Measurements from ENCODE around the gene SLC22A23.

Gene SLC22A23

DNA sequence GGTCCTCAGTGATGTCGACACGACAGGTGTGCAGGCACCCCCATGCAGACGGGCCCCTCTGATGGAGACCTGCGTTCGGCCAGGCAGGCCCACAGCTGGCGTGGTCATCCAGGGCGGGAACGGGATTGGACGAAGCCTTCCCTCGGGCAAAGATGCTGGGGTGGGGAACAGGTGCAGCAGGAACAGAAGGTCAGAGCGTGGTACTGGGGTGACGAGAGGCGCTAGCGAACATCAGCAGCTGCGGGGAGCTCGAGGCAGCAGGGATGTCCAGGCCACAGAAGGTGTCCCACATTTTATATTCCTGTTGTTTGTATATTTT, 96.2 kb downstream of the SLC22A23 start:
- H3K4me3 ChIP-seq (ENCODE audit: low read depth, low read length): no peak overlapping the region
- TF ChIP-seq, protein P1, sequence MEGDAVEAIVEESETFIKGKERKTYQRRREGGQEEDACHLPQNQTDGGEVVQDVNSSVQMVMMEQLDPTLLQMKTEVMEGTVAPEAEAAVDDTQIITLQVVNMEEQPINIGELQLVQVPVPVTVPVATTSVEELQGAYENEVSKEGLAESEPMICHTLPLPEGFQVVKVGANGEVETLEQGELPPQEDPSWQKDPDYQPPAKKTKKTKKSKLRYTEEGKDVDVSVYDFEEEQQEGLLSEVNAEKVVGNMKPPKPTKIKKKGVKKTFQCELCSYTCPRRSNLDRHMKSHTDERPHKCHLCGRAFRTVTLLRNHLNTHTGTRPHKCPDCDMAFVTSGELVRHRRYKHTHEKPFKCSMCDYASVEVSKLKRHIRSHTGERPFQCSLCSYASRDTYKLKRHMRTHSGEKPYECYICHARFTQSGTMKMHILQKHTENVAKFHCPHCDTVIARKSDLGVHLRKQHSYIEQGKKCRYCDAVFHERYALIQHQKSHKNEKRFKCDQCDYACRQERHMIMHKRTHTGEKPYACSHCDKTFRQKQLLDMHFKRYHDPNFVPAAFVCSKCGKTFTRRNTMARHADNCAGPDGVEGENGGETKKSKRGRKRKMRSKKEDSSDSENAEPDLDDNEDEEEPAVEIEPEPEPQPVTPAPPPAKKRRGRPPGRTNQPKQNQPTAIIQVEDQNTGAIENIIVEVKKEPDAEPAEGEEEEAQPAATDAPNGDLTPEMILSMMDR (IDR thresholded peaks at IDR 0.05; ENCODE audit: control insufficient read depth, extremely low read depth, insufficient read depth): no peak
- DNase-seq (ENCODE audit: low read depth): no peak

DNA sequence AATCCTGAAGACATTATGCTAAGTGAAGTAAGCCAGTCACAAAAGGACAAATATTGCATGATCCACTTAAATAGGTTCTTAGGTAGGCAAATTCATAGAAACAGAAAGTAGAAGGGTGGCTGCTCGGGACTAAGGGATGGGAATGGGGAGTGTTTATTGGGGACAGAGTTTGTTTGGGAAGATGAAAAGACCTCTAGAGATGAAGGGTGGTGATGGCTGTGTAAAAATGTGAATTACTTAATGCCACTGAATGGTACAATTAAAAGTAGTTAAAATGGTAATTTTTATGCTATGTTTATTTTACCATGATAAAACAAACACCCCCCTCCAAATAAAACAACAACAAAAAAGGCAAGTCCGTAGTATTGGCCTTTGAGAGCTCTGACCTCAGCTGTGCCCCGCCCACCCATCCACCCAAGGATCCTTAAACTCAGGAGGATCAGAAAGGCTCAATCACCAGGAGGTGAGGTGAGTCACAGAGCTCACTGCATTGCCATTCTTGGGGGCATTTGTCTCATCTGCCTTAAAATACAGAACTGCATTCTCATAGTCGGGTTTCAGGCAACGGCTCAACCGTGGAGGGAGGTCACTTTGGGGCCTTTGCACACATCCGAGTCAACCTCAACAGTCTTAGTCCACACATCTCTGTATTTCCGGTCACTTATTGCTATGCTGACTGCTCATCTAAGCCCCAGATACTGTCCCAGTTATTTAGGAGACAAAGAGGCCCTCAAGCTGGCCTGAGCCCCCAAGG, 96.7 kb downstream of the SLC22A23 start:
- TF ChIP-seq, protein P1 (IDR thresholded peaks at IDR 0.05; ENCODE audit: control insufficient read depth, extremely low read depth, insufficient read depth): no peak
- DNase-seq (ENCODE audit: low read depth): no peak
- H3K4me3 ChIP-seq (ENCODE audit: low read depth, low read length): no peak overlapping the region

DNA sequence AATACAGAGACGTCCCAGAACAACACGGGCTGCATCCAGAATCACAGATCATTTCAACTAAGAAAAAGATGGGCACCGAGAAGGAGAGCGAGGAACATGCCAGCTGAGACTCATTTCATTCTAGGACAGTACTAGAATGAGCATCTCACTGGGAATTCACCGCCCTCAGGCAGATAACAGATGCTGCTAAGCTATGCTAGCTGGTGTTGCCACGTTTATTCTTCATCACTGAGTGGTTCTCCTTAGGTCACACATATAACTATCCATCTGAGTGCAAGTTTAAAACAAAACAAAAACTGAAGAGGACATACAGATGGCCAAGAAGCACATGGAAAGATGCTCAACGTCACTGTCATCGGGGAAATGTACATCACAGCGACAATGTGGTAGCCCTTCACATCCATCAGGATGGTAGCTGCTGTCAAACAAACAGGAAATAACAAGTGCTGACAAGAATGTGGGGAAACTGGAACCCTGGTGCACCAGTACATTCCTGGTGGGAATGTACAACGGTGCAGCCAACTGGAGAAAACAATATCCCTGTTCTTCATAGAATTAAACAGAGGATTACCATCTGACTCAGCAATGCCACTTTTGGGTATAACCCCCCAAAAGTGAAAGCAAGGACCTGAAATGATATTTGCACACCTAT, 97.6 kb downstream of the SLC22A23 start:
- H3K4me3 ChIP-seq (ENCODE audit: low read depth, low read length): no peak overlapping the region
- TF ChIP-seq, protein P1 (IDR thresholded peaks at IDR 0.05; ENCODE audit: control insufficient read depth, extremely low read depth, insufficient read depth): no peak
- no peak for DNase-seq (ENCODE audit: low read depth)

DNA sequence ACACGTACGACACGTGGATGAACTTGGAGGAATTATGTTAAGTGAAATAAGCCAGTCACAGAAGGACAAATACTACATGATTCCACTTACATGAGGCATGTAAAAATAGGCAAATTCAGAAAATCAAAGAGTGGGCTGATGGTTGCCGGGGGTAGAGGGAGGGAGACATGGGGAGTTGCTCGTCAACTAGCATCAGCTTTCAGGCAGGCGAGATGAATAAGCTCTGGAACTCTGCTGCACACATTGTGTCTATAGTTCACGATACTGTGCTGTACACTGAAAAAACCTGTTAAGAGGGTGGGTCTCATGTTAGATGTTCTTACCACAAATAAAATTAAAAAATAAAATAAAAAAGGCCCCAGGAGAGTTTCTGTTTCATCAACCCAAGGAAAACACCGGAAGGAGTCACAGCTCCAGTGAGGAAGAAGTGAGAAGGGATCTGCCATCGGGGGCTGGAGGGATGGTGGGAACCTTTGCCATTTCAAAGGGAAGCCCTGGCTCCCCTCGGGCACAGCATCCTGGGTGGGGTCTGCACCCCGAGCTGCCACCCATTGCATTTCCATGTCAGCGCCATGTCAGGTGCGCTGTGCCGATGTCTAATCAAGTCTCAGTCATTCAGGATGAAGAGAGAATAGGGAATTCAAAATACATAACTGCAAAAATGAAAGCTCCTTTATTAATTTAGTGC, 98.3 kb downstream of the SLC22A23 start:
- H3K4me3 ChIP-seq (ENCODE audit: low read depth, low read length): no peak overlapping the region
- TF ChIP-seq, protein P1 (IDR thresholded peaks at IDR 0.05; ENCODE audit: control insufficient read depth, extremely low read depth, insufficient read depth): no peak
- no peak for DNase-seq (ENCODE audit: low read depth)

DNA sequence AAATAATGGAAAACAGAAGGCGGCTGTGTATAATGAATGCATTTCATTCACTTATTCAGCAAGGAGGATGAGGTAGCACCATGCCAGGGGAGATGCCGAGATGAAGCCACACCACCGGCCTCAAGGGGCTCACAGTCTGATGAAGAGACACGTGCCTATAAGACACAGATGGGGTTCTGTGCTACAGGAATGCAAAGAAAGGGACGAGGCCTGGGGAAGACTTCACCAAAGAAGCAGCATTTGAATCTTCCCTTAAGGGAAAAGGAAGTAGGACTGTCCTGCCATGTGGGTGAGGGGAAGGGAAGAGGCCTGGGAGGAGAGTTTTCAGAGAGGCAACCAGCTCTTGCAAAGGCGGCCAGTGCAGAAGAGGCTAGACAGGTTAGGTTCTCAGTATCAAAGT, 99.2 kb downstream of the SLC22A23 start:
- H3K4me3 ChIP-seq (ENCODE audit: low read depth, low read length): peak overlapping the region; percentile 35; the same call in 1 of the 2 replicates
- DNase-seq (ENCODE audit: low read depth): no peak
- TF ChIP-seq, protein P1 (IDR thresholded peaks at IDR 0.05; ENCODE audit: control insufficient read depth, extremely low read depth, insufficient read depth): no peak

DNA sequence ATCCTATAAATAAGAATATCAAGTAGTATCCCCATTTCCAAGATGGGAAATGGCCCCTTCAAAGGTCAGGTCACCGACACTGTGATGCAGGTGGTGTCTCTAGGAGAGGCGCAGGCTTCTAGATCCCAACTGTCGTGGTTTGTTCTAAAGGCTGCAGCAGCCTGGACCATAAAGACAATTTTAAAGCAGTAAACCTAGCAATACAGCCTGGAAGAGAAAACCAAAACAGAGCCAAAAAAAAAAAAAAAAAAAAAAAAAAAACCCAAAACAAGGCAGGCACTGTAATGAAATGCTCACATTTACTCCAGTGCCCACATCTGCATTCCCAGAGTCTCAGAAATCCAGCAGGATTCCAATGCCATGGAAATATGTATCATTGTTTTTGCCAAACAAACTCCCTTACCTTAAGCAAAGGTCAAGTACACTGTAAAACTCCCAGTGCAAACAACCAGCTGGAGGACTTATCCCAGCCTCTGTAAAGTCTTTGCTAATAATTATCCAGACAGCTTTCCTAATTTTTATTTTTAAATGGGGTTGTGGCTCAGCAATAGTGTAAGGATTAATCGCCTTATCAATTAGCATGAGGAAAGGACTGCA, 99.9 kb downstream of the SLC22A23 start:
- DNase-seq (ENCODE audit: low read depth): peak; percentile 90
- TF ChIP-seq, protein P1 (IDR thresholded peaks at IDR 0.05; ENCODE audit: control insufficient read depth, extremely low read depth, insufficient read depth): no peak
- H3K4me3 ChIP-seq (ENCODE audit: low read depth, low read length): peak overlapping the region; percentile 35
